Measurements from ENCODE around the gene ANP32A.

The ANP32A gene

DNA sequence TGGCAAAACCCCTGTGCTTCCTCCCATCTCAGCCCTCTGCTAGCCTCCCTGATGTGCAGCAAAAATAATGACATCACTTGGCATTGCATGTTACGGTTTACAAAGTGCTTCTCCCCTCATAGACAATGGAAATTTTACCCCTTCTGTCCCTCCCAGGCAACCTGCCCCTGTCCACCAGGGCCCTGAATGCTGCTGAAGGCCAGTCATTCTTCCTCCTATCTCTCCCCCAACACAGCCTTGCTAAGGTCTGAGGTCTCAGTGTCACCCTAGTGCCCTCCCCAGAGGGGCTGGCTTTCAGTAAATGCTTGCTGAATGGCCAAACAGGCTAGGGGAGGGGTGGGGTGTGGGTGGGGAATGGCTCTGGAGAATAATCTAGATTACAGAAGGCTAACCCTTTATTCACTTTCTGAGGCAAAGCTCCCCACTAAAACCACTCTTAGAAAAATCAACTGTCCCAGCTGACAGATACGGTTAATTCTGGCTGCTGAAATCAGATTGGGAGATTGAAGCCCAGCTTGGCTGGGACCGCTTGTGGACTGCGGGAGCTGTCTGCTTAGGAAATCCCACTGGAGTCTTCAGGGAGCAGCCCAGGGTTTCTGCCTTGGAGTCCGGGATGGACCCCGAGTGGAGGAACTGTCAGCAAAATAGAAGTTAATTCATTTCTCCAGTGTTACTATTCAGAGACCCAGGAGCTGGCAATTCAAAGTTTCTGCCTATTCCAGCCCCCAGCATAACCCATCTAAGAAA lies 22.9 kb downstream of the ANP32A start:
- no peak for DNase-seq

DNA sequence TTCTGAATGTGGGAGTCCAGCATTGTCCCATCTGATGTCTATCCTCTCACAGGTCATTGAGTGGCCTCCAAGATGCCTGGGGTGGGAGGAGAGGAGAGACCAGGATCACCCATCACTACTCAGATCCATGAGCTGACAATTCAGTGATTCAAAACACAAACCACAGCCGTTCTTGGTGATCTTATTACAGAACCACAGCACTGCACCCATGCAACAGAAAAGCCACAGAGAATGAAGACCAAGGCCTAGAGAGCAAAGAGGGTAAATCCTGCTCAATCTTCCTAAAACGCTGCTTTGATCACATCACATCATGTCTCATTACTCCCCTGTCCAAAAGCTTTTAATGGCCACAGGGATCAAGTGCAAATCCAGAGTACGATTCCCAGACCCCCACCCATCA lies 23.5 kb downstream of the ANP32A start:
- no peak for DNase-seq

DNA sequence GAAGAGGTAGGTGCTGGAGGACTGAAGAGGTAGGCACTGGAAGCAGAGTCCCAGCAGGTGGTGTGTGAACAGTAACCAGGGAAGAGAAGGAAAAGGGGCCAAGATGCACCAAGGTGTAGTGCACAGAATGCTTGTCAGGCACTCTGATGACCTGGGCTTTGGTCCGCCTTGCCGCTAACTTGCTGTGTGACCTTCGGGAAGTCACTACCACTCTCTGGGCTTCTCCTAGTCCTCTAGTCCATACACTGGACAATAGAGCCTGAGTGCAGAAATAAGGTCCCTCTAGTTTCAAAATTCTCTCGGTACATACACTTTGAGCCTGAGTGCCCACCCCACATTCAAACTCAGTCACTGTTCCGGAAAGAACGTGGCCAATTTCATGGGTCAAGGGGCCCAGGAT lies 24.1 kb downstream of the ANP32A start:
- no peak for DNase-seq

DNA sequence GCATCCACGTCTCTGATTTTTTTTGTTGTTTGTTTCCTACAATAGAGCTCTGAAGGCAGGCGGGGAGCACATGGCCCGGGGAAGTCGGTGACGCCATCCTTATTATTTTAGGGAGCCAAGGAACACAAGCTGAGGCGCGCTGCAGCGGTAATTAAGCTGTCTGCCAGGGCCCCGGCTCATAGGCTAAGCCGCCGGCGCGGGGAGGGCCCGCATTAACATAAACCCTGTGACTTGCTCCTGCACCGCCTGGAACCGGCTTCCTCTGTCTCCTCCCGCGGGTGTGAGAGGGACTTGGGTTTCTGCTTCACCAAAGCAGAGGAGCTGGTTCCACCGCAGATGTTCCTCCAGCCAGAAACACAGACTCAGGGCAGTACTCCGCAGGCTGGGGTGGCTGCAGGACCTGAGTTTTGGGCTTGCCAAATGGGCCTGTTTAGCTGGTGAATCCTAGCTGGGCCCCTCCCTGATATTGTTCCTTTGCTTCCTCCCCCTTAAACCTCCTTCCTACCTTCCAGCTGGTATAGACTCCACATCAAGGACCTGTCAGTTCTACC lies 25.3 kb downstream of the ANP32A start:
- peak; percentile 75 for DNase-seq

DNA sequence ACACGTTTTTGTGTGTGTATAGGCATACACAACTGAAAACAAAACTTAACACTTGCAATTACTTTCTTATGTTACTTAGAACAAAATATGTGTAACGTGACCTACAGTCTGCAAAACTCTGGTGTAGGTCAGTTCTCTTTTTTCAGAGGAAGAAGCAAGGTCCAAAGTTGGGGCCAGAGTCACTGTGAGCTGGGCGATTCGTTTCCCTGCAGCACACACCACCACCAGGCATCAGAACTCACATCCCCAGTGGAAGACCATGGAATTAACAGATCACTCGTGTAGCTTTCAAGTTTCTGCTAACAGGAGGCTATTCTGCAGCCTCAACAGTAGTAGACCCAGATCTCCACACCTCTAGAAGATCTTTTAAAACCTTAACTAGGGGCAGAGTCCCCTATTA lies 25.8 kb downstream of the ANP32A start:
- DNase-seq = no peak

DNA sequence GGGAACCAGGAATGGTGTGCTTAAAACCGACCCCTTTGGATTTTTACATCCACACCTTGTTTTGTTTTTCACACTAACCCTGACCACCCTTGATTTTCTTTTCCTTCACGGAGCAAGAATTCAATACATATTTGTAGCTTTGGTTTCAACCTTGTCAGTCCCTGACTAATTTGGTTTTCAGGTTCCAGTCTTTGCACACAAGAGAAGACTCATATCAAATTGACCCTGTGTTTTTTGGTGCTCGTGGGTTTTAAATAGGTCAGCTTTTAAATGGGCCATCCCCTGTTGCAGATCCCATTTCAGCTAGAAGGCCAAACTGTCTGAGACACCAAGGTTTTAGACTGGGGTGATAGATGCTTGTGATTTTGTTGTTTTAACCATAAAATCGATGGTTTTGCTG lies 26.4 kb downstream of the ANP32A start:
- DNase-seq = no peak

DNA sequence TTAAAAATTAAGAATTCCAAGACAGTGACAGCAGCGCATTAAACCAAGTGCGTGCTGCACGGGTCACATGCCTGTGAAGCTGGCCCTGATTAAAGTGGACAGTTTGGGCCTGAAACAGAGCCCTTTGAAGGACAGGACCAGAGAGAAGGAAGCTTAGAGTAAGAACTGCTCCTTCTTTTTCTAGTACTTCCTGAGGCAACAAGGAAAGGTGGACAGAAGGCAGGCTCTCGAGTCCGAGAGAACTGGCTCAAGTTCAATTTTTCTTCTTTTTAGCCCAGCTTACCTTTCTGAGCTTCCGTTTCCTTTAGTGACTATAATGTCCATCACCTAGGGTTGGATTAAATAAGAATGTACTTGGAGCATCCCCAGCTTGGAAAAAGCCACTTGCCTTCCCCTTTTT lies 26.9 kb downstream of the ANP32A start:
- no peak for DNase-seq

DNA sequence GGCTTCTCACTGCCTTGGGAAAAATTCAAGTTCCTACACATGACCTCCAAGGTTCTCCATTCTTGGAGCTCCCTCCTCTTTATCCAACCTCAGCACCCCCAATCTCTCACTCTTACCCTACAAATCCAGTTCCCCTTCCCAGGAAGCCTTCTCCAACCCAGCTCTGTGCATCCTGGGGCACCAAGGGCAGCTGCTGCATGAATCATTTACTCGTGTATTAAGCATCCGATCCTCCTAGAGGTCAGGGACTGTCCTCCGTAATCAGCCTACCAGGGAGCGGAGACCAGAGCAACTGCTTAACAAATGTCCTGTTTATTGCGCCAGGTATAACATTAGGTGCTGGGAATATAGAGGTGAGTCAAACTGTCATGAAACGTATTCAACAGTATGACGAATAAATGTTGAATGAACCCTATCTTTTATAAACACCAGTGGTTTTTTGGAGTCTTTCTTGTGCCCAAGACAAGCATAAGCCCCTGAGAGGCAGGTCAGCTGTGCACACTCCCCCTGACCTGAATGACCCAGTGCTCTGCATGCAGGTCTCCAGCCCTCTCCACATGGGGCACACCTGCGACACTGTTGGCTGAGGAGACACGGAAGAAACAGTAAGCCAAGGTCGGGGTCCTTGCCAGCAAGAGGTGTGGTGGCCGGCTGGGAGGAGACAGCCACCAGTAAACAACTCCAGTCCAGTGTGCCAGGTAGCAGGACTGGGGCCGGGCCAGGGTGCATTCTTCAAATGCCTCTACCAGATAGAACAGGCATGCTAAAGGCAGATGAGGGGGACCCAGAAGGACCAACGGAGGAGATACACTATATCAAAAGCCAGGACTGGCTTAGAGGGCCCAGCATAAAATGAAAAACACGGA lies 27.6 kb downstream of the ANP32A start:
- no peak for DNase-seq

DNA sequence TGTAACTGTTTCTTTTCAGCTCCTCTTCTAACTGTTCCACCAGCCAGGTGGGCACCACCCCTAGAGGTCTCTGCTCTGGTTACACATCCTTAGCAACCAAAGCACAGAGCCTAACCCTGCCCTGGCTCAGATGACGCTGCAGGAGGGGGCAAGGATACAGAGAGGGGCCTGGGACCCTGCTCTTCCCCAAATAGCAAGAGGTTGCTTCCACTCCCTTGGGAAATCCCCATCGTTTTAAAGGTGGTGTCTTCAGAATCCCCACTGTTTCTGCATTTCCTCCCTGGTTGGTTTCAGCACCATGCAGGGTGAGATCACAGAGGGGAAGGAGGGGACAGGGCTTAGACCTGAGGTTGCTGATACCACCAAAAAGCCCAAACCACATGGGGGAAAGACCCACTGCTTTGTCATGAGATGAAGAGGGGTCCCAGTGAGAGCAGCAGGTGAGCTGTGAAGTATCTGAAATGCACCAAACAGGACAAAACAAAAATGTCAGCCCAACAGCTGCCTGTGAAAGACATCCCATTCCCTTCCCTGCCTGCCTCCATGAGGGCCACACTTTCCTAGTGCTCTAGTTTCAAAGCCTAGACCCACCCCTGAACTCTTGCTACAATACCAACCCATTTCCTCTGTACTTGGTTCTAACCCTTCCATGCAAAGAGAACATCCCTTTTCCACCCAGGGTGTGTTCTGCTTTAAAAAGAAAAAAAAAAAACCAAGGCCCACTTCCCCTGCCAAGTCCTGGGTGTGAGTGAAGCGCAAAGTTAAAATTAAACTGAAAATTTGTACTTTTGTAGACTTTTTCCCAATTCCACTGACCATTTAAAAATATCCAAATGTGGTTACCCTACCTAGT lies 29.0 kb downstream of the ANP32A start:
- peak; percentile 32 for DNase-seq

DNA sequence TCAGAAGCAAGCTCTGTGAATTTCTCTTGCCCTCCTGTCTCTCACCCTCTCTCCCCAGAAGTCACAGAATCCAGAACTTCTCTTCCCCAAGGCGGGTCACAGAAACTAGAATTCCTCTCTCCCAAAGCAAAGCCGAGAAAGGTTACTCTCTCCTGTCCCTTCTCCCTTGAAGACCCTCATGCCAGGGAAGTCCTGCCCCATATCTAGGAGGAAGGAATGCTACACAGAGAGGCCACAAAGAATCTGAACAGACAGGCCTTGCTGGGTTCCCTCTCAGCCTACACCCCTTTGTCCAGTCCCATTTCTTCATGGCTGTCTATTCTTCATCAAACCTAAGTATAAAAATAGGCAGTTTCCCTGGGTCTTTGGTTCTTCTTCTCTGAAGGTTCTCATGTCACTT lies 29.8 kb downstream of the ANP32A start:
- no peak for DNase-seq

DNA sequence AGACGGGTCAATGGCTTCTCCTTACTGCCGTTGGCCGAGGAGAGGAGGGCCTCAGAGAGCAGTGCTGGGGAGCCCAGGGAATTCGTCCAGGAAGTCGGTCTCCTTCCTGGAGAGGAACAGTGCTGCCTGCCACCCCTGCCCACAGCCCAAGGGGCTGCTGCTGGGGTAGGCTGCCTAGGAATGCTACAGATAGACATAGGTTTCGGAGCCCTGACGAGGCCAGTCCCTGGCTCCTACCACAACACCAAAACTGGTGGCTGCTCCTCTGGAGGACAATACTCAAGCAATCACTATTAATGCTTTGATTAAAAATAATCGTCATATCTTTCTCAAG lies 30.5 kb downstream of the ANP32A start:
- DNase-seq = no peak

DNA sequence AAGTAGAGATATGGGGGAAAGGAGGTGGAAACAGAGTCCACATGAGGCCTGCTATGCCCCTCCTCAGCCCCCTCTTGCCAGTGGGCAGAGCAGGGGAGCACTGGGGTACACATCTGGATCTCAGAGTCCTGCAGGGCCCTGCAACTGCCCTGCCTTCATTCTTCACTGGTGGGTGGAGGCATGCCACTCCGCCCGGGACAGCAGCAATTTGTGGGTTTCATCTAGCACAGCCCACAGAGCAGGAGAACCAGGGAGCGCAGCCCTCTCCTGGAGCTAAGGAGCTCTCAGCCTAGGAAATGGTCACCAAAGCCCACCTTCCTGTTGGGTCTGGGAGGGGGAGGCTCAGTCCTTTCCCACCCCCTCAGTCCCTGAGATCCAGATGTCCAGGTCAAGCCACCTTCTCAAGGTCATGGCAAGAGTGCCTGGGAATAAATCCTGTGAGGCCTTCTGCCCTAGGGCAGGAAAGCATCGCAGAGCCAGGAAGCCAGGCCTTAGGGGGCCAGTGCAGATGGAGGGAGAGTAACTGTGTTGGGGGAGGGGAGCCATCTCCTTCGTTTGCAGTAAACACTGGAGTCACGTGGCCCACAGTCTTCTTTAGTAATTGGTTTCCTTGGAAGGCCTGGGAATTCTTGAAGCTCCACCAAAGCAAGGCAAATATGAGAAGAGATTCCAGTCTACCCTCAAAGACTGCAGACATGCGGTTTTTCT lies 31.0 kb downstream of the ANP32A start:
- DNase-seq = no peak

DNA sequence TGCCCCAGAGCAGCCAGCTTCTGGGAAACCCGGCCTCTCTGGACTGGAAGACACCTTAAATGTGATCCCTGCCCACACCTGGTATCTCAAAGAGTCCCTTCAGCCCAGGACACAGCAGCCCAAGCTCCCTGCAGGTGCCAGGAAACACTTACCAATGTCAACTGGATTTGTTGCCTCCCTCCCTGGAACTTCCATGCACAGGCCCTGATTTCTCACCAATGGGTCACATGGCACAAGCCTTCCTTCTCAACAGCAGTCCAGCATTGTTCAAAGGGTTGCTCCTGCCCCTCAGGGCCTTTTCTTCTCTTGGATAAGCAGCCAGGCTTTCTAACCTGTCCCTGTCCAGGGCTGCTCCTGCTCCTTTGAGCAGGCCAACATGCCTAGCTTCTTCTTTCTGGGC lies 31.6 kb downstream of the ANP32A start:
- no peak for DNase-seq

DNA sequence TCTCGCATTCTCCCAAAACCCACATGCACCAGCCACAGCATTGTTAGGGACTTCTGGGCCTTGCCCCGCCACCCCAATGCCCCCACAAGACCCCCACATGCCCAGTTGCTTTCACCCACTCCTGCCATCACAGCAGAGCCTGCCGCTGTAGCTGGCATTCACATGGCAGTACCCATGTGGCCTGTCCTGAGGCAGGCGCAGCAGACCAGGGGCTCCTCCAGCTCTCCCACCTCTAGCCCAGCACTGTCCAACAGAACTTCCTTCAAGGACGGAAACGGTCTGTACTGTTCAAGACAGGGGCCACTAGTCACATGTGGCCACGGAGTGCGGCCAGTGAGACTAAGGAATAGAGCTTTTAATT lies 32.5 kb downstream of the ANP32A start:
- DNase-seq = no peak

DNA sequence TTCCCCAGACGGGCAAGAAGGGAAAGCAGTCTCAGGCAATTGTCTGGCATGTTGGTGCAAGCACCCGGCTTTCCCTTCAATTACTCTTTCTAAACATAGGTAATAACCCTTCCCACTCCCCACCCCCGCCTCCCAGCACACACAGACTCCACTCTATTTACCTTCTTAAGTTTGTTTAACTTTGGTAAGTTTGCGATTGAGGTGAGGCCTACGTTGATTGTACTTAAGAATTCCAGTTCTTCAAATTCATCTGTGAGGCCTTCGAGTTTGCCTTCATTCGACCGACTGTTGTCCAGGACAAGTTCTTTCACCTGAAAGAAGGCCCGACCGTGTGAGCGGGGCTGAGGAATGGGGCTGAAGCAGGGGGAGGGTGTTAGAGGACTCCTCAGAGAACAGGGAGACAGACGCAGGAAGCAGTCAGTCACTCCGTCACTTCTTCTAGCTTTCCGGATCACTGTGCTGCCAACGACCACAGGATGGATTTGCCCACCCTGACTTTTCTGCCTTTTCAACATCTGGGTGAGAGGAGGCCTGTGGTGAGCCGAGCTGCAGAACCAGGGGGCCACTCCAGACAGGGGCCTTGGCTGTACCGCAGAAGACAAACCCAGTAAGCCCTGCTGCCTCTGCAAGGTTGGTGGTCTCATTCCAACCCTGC lies 33.0 kb downstream of the ANP32A start:
- no peak for DNase-seq

DNA sequence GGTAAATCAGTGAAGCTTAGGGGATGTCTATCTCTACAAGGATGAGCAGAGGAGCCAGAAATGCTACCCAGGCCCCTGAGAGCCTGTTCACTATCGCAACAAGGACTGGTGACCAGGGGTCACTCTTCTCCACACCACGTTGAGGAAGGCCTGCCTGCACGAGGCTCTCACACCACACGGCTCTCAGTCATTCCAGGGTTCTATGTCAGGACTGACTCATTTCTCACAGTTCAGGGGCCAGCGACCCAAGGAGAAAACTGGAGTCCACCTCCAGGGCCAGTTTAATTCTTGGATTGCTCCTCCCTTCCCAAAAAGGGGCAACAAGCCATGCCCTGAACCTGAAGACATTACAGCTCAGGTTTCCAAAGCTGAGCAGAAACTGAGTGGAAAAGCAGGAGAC lies 33.9 kb downstream of the ANP32A start:
- DNase-seq = no peak

DNA sequence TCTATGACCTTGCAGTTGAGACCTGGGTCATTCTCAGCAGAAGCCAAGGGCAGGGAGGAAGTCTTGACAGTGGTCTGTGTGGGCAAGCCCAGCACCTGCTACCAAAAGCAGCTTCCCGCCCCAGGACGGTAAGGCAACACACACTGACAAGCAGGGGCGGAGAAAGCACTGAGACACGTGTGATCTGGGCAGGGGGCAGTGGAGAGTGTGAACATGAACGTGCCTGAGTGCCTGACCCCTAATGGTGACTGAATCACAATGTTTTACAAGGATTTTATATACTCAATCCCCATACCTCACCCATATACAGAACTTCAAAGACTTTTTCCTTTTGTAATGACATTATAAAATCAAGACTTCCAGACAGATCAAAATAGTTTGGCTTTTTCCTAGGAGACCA lies 35.2 kb downstream of the ANP32A start:
- DNase-seq = no peak

DNA sequence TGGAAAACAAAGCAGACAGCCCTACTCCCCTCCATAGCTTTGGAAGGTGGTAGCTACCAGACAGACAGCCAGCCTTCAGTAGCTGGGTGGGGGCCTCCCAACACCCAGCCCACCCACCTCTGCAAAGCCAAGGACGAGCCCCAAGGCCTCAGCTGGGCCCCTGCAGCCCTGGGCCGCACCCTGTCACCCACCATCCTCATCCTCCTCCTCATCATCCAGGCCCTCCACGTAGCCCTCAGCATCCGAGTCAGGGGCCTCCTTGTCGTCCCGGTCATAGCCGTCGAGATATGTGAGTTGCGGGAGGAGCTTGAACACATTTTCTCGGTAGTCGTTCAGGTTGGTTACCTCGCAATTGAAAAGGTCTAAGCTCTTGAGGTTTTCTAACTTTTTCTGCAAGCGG lies 36.5 kb downstream of the ANP32A start:
- no peak for DNase-seq

DNA sequence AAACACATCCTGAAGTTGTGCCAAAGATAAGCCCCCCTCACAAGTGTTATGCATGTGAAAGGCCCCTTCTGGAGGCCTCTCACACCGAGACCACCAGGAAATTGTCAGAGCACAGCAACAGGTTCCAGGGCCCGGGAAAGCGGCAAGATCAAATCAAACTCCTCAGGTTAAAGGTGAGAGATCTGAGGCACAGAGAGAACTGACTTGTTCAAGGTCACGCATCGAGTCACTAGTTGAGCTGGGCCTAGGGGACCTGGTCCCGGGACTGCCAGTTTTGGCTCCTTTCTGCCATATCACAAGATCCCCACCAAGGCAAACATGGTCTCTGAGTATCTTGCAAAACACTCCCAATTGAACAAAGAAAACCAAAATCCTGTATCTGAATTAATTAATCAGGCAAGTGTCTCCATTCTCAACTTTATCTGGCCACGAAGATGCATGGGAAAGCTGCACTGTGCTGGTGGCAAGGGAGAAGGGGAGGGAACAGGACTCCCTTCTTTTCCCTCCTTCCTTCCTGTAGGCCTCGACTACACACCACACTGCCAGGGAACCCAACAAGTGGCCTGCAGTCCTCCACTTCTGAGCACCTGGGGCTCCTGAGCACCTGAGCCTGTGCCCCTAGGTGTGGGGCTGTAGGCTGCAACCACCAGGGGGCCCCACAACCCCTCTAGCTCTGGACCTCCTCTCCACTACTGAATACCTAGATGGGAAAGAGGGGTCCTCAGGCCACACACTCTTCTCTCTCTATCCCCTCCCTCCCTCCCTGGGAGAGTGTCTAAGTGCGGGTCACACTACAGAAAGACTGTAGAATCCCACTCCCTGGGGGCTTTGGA lies 37.3 kb downstream of the ANP32A start:
- peak; percentile 82 for DNase-seq

DNA sequence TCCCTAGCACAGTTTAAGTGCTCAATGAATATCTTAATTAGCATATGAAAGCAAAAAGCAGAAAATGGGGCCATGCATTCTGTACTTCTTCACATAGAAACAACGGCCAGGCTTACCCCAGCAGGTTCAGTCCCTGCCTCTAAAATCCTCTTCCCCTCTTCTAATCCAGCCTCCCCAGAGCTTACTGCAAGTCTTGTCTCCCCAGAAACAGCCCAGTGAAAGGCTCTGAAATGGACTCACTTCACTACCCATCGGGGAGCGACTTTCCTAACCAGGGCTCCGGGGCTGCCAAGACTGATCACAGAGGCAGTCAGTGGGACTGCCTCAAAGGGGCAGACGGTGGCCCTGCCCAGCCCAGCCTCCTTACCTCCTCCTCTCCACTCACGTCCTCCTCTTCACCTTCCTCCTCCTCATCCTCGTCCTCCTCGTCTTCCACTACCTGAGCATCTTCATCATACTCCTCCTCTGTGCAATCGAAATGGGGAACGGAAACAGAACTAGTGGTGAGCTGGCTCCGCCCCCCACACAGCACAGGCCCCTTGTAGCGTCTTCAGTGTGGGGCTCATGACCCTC lies 38.0 kb downstream of the ANP32A start:
- no peak for DNase-seq

All from CD4-positive, alpha-beta T cell treated with Interleukin-17A for 4 hours (primary cell).